Measurements from ENCODE around the gene GFOD1.
"Not testable (repeated sequence)": the region's sequence is repeated elsewhere in the genome, so short reads cannot be mapped to it uniquely, and the experiment has no call there.

Gene GFOD1

DNA sequence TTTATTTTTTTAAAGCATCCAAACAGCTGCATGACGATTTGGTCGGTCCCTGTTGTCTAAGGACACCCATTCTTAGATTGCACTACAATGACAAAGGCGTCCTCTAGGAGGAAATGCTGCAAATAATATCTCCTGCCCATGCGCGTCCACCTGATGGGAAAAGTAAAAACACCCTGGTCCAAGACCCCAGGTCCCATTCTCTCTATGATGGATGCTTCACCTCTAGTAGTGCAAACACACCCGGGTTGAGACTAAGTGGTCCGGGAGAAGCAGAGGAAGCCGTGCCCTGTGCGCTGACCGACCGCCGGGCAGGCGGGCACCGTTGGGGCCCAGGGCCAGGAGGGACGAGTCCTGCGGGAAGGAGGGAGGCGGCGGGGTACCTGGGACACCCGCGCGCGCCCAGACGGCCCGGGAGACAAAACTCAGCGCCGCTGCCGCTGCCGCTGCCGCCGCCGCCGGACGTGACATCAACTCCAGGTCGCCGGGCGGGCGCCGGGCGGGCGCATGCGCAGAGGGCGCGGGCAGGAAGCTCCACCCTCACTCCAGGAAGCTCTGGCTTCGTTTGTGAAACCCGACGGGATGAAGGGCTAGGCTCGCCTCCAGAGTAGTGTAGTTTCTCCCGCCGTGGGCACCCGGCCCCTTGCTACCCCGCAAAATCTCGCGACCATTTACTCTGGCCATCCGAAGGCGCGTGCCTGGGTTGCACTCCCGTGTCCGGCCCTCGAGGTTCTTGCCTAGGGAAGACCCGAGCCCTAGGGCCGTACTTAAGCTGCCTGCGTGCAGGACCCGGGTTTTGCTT, 159.1 kb downstream of the GFOD1 start, which contains the start of gene TBC1D7:
TSS of gene TBC1D7 (minus strand) at position 462 of the 799 bp plus-strand sequence. CDS start 1,639 bp downstream, outside the sequence.
- H4K5ac ChIP-seq (ENCODE audit: low read length) = no peak within 1 kb of the TSS
- peak within 1 kb of the TSS; percentile 98 for H3K4me3 ChIP-seq (ENCODE audit: low read length)
- peak within 1 kb of the TSS; percentile 39 for H2BK5ac ChIP-seq (ENCODE audit: low read length)
- peak within 1 kb of the TSS; percentile 76 for H4K8ac ChIP-seq (ENCODE audit: low read depth, low read length)
- H3K79me1 ChIP-seq (ENCODE audit: low read length) = peaks cover 2% of the 10 kb centered on the region
- no peak within 1 kb of the TSS for H3K18ac ChIP-seq (ENCODE audit: low read length)
- no CpG with 5 or more reads among the region's 63 CpGs for WGBS (ENCODE audit: extremely low coverage, insufficient coverage, low lambda C conversion rate)
- H3K79me2 ChIP-seq (ENCODE audit: control insufficient read depth, insufficient read depth, low read length) = peaks cover 10% of the 10 kb centered on the region
- no peaks in the 10 kb centered on the region for H3K27me3 ChIP-seq (ENCODE audit: insufficient read depth, low read length, poor library complexity)
- H3K36me3 ChIP-seq (ENCODE audit: control insufficient read depth, insufficient read depth, low read length) = peaks cover 3% of the 10 kb centered on the region
- peak within 1 kb of the TSS; percentile 93 for H3K4me2 ChIP-seq (ENCODE audit: low read length)
- H3K9ac ChIP-seq (ENCODE audit: low read length) = peak within 1 kb of the TSS; percentile 91
- no peak within 1 kb of the TSS for H3K23ac ChIP-seq (ENCODE audit: low read length)
- DNase-seq = peak; percentile 95
- H2BK120ac ChIP-seq (ENCODE audit: low read depth, low read length) = no peak within 1 kb of the TSS
- peak within 1 kb of the TSS; percentile 51 for H2AK5ac ChIP-seq (ENCODE audit: low read length)
- no peak within 1 kb of the TSS for H2BK15ac ChIP-seq (replicated peaks; ENCODE audit: low read depth)
- H3K56ac ChIP-seq (ENCODE audit: low read length) = peak within 1 kb of the TSS; percentile 94
- peak within 1 kb of the TSS; percentile 44 for H3K4ac ChIP-seq (ENCODE audit: low read depth, low read length)
- H3K4me1 ChIP-seq (ENCODE audit: control insufficient read depth, low read depth, low read length) = no peaks in the 10 kb centered on the region
- H3K27ac ChIP-seq (ENCODE audit: low read depth, low read length) = peak within 1 kb of the TSS; percentile 56

DNA sequence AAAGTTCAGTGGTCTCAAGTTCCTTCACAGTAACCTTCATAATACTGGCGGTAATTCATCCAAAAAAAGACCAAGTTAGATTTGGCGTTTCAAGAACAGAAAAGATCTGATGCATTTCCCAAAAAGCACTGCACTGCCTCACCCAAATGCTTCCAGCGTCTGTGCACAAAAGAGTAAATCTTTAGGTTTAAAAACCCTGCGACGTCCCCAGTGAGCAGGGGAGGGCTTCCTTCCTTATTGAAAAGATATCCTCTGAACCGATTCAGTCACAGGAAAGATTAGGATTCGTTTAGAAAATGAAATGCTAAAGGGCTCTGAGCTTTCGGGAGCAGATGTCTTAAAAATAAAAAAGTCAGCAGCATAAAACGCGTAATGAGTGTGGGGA, 159.7 kb downstream of the GFOD1 start:
- no peak overlapping the region for H2BK5ac ChIP-seq (ENCODE audit: low read length)
- no peak overlapping the region for H3K4ac ChIP-seq (ENCODE audit: low read depth, low read length)
- no peaks in the 10 kb centered on the region for H3K4me1 ChIP-seq (ENCODE audit: control insufficient read depth, low read depth, low read length)
- DNase-seq = no peak
- H4K8ac ChIP-seq (ENCODE audit: low read depth, low read length) = peak overlapping the region; percentile 76
- peaks cover 10% of the 10 kb centered on the region for H3K79me2 ChIP-seq (ENCODE audit: control insufficient read depth, insufficient read depth, low read length)
- peak overlapping the region; percentile 80 for H3K9ac ChIP-seq (ENCODE audit: low read length)
- no peak overlapping the region for H3K18ac ChIP-seq (ENCODE audit: low read length)
- no peak overlapping the region for H3K23ac ChIP-seq (ENCODE audit: low read length)
- H3K27ac ChIP-seq (ENCODE audit: low read depth, low read length) = peak overlapping the region; percentile 56
- H3K56ac ChIP-seq (ENCODE audit: low read length) = peak overlapping the region; percentile 88
- peak overlapping the region; percentile 93 for H3K4me2 ChIP-seq (ENCODE audit: low read length)
- H4K5ac ChIP-seq (ENCODE audit: low read length) = no peak overlapping the region
- peaks cover 2% of the 10 kb centered on the region for H3K79me1 ChIP-seq (ENCODE audit: low read length)
- H2BK15ac ChIP-seq (replicated peaks; ENCODE audit: low read depth) = no peak overlapping the region
- H3K27me3 ChIP-seq (ENCODE audit: insufficient read depth, low read length, poor library complexity) = no peaks in the 10 kb centered on the region
- peak overlapping the region; percentile 98 for H3K4me3 ChIP-seq (ENCODE audit: low read length)
- peaks cover 4% of the 10 kb centered on the region for H3K36me3 ChIP-seq (ENCODE audit: control insufficient read depth, insufficient read depth, low read length)
- H2BK120ac ChIP-seq (ENCODE audit: low read depth, low read length) = no peak overlapping the region
- H2AK5ac ChIP-seq (ENCODE audit: low read length) = peak overlapping the region; percentile 51
- no CpG with 5 or more reads among the region's 10 CpGs for WGBS (ENCODE audit: extremely low coverage, insufficient coverage, low lambda C conversion rate)

DNA sequence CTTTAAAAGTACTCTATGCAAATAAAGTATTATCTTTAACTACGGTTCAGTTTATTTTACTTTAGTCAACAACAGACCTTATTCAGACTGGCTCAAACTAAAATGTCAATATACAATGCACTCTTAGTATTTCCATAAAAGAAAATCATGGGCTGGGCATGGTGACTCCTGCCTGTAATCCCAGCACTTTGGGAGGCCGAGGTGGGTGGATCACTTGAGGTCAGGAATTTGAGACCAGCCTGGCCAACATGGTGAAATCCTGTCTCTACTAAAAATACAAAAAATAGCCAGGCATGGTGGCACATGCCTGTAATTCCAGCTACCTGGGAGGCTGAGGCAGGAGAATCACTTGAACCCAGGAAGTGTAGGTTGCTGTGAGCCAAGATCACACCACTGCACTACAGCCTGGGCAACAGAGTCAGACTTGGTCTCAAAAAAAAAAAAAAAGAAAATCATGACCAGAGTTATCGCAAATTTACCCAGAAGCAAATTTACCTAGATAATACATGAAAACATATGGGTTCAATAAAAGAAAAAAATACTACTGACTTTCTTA, 161.3 kb downstream of the GFOD1 start:
- not testable (repeated sequence) for H2AK5ac ChIP-seq (ENCODE audit: low read length); H3K18ac ChIP-seq (ENCODE audit: low read length); H4K5ac ChIP-seq (ENCODE audit: low read length); H3K4me2 ChIP-seq (ENCODE audit: low read length); H2BK5ac ChIP-seq (ENCODE audit: low read length); H3K36me3 ChIP-seq (ENCODE audit: control insufficient read depth, insufficient read depth, low read length); H3K9ac ChIP-seq (ENCODE audit: low read length); H2BK120ac ChIP-seq (ENCODE audit: low read depth, low read length); H3K27me3 ChIP-seq (ENCODE audit: insufficient read depth, low read length, poor library complexity); H3K4ac ChIP-seq (ENCODE audit: low read depth, low read length); H3K27ac ChIP-seq (ENCODE audit: low read depth, low read length); H3K4me3 ChIP-seq (ENCODE audit: low read length); H2BK15ac ChIP-seq (replicated peaks; ENCODE audit: low read depth); H3K56ac ChIP-seq (ENCODE audit: low read length); DNase-seq; H4K8ac ChIP-seq (ENCODE audit: low read depth, low read length); H3K4me1 ChIP-seq (ENCODE audit: control insufficient read depth, low read depth, low read length); H3K79me1 ChIP-seq (ENCODE audit: low read length); H3K23ac ChIP-seq (ENCODE audit: low read length)
- peaks cover 10% of the 10 kb centered on the region for H3K79me2 ChIP-seq (ENCODE audit: control insufficient read depth, insufficient read depth, low read length)
- WGBS (ENCODE audit: extremely low coverage, insufficient coverage, low lambda C conversion rate) = no CpG with 5 or more reads among the region's 3 CpGs

DNA sequence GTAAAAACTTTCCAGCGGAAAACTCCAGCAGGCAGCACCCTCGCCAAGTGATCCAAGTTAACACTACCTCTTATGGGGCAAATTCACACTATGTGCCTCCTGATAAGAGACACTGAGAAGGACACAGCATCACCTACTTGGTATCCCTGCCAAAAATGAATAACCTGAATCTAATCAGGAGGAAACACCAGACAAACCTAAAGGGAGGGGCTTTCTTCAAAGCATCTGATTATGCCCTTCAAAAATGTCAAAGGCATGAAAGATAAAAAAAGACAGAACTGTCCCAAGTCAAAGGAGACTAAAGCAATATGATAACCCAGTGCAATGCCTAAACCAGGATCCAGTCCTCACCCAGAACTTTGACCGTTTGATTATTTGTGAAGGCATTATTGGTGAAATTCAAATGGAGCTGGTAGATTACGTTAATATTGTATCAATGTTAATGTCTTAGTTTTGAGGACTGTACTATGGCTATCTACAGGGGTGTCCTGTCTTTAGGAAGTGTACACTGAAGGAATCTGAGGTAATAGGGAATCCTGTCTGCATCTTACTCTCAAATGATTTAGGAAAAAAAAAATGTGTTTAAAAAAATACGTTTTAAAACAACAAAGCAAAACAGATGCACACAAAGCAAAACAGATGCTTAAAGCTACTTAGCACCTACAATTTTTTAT, 167.4 kb downstream of the GFOD1 start:
- no peaks in the 10 kb centered on the region for H3K79me1 ChIP-seq (ENCODE audit: low read length)
- no peak overlapping the region for H4K5ac ChIP-seq (ENCODE audit: low read length)
- no peak overlapping the region for H3K27ac ChIP-seq (ENCODE audit: low read depth, low read length)
- H3K79me2 ChIP-seq (ENCODE audit: control insufficient read depth, insufficient read depth, low read length) = no peaks in the 10 kb centered on the region
- DNase-seq = no peak
- no peaks in the 10 kb centered on the region for H3K27me3 ChIP-seq (ENCODE audit: insufficient read depth, low read length, poor library complexity)
- no CpG with 5 or more reads among the region's 5 CpGs for WGBS (ENCODE audit: extremely low coverage, insufficient coverage, low lambda C conversion rate)
- no peak overlapping the region for H3K9ac ChIP-seq (ENCODE audit: low read length)
- no peak overlapping the region for H2BK120ac ChIP-seq (ENCODE audit: low read depth, low read length)
- H3K4me3 ChIP-seq (ENCODE audit: low read length) = no peak overlapping the region
- no peak overlapping the region for H2AK5ac ChIP-seq (ENCODE audit: low read length)
- no peak overlapping the region for H2BK5ac ChIP-seq (ENCODE audit: low read length)
- no peak overlapping the region for H4K8ac ChIP-seq (ENCODE audit: low read depth, low read length)
- no peak overlapping the region for H3K4ac ChIP-seq (ENCODE audit: low read depth, low read length)
- no peaks in the 10 kb centered on the region for H3K4me1 ChIP-seq (ENCODE audit: control insufficient read depth, low read depth, low read length)
- H3K36me3 ChIP-seq (ENCODE audit: control insufficient read depth, insufficient read depth, low read length) = peaks cover 19% of the 10 kb centered on the region
- H3K56ac ChIP-seq (ENCODE audit: low read length) = no peak overlapping the region
- H3K23ac ChIP-seq (ENCODE audit: low read length) = no peak overlapping the region
- no peak overlapping the region for H3K4me2 ChIP-seq (ENCODE audit: low read length)
- H3K18ac ChIP-seq (ENCODE audit: low read length) = no peak overlapping the region
- H2BK15ac ChIP-seq (replicated peaks; ENCODE audit: low read depth) = no peak overlapping the region

DNA sequence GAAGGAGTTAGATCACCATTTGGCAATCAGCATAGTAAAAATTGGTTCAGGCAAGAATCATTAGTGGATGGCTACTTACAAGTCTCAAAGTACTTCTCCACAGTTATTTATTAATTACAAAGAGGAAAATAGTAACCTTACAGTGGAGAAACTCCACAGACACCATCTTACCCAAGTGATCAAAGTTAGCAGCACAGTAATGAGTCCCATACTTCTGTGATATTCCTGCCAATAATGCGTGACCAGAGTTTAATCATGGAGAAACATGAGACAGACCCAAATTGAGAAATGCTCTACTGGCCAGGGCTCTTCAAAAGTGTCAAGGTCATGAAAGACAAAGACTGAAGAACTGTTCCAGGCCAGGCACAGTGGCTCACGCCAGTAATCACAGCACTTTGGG, 168.6 kb downstream of the GFOD1 start:
- no CpG with 5 or more reads among the region's 2 CpGs for WGBS (ENCODE audit: extremely low coverage, insufficient coverage, low lambda C conversion rate)
- Histone ChIP-seq H3K4ac (ENCODE audit: low read depth, low read length) (no peak overlapping the region), H3K56ac (ENCODE audit: low read length) (no peak overlapping the region), H3K4me2 (ENCODE audit: low read length) (no peak overlapping the region), H3K79me1 (ENCODE audit: low read length) (no peaks in the 10 kb centered on the region), H3K23ac (ENCODE audit: low read length) (no peak overlapping the region), H2AK5ac (ENCODE audit: low read length) (no peak overlapping the region), H3K27me3 (ENCODE audit: insufficient read depth, low read length, poor library complexity) (no peaks in the 10 kb centered on the region), H2BK15ac (replicated peaks; ENCODE audit: low read depth) (no peak overlapping the region), H2BK5ac (ENCODE audit: low read length) (no peak overlapping the region), H3K9ac (ENCODE audit: low read length) (no peak overlapping the region), H3K27ac (ENCODE audit: low read depth, low read length) (no peak overlapping the region), H3K4me1 (ENCODE audit: control insufficient read depth, low read depth, low read length) (no peaks in the 10 kb centered on the region), H4K5ac (ENCODE audit: low read length) (no peak overlapping the region), H3K79me2 (ENCODE audit: control insufficient read depth, insufficient read depth, low read length) (no peaks in the 10 kb centered on the region), H2BK120ac (ENCODE audit: low read depth, low read length) (no peak overlapping the region), H4K8ac (ENCODE audit: low read depth, low read length) (no peak overlapping the region), H3K18ac (ENCODE audit: low read length) (no peak overlapping the region), H3K4me3 (ENCODE audit: low read length) (no peak overlapping the region), H3K36me3 (ENCODE audit: control insufficient read depth, insufficient read depth, low read length) (peaks cover 19% of the 10 kb centered on the region)
- DNase-seq = no peak

Data from mesendoderm (in vitro differentiated cells).